ENCODE results near the gene PKHD1.
"Not testable (repeated sequence)": the region's sequence is repeated elsewhere in the genome, so short reads cannot be mapped to it uniquely, and the experiment has no call there.

The PKHD1 gene

GRCh38 chr6:51887859-51888258 lies 199.6 kb downstream of the PKHD1 start:
- no peak for DNase-seq (ENCODE audit: insufficient read length, low spot score)
- FAIRE-seq: no peak
- TF ChIP-seq POLR2A (IDR thresholded peaks at IDR 0.05; ENCODE audit: low read depth, low read length): no peak

GRCh38 chr6:51885957-51886356 lies 201.5 kb downstream of the PKHD1 start:
- no peak for DNase-seq (ENCODE audit: insufficient read length, low spot score)
- FAIRE-seq: no peak
- TF ChIP-seq POLR2A (IDR thresholded peaks at IDR 0.05; ENCODE audit: low read depth, low read length): no peak

GRCh38 chr6:51868591-51869355 lies 218.6 kb downstream of the PKHD1 start:
- FAIRE-seq: no peak
- DNase-seq (ENCODE audit: insufficient read length, low spot score): no peak
- no peak for TF ChIP-seq POLR2A (IDR thresholded peaks at IDR 0.05; ENCODE audit: low read depth, low read length)

- TF ChIP-seq POLR2A (IDR thresholded peaks at IDR 0.05; ENCODE audit: low read depth, low read length): no peak
- DNase-seq (ENCODE audit: insufficient read length, low spot score) (no peak), FAIRE-seq (no peak)
Measured at GRCh38 chr6:51866867-51867266, 220.5 kb downstream of the PKHD1 start.

GRCh38 chr6:51865996-51866395 lies 221.4 kb downstream of the PKHD1 start:
- no peak for TF ChIP-seq POLR2A (IDR thresholded peaks at IDR 0.05; ENCODE audit: low read depth, low read length)
- DNase-seq (ENCODE audit: insufficient read length, low spot score): no peak
- FAIRE-seq: no peak

- FAIRE-seq (no peak), DNase-seq (ENCODE audit: insufficient read length, low spot score) (no peak)
- TF ChIP-seq POLR2A (IDR thresholded peaks at IDR 0.05; ENCODE audit: low read depth, low read length): no peak
Measured at GRCh38 chr6:51865176-51865575, 222.2 kb downstream of the PKHD1 start.

GRCh38 chr6:51857134-51857533 lies 230.3 kb downstream of the PKHD1 start:
- no peak for DNase-seq (ENCODE audit: insufficient read length, low spot score)
- no peak for FAIRE-seq
- no peak for TF ChIP-seq POLR2A (IDR thresholded peaks at IDR 0.05; ENCODE audit: low read depth, low read length)

- no peak for TF ChIP-seq POLR2A (IDR thresholded peaks at IDR 0.05; ENCODE audit: low read depth, low read length)
- DNase-seq (ENCODE audit: insufficient read length, low spot score) (no peak), FAIRE-seq (no peak)
Measured at GRCh38 chr6:51856508-51856907, 230.9 kb downstream of the PKHD1 start.

- TF ChIP-seq POLR2A (IDR thresholded peaks at IDR 0.05; ENCODE audit: low read depth, low read length): no peak
- DNase-seq (ENCODE audit: insufficient read length, low spot score) (peak; percentile 24), FAIRE-seq (peak; percentile 96)
Measured at GRCh38 chr6:51855310-51856082, 231.9 kb downstream of the PKHD1 start.

GRCh38 chr6:51854876-51855275 lies 232.5 kb downstream of the PKHD1 start:
- no peak for FAIRE-seq

GRCh38 chr6:51854347-51854746 lies 233.1 kb downstream of the PKHD1 start:
- TF ChIP-seq POLR2A (IDR thresholded peaks at IDR 0.05; ENCODE audit: low read depth, low read length): no peak
- DNase-seq (ENCODE audit: insufficient read length, low spot score) (no peak), FAIRE-seq (no peak)

More at GRCh38 chr6:51854876-51855275, 232.5 kb downstream of the PKHD1 start:
- DNase-seq (ENCODE audit: insufficient read length, low spot score): no peak
- TF ChIP-seq POLR2A (IDR thresholded peaks at IDR 0.05; ENCODE audit: low read depth, low read length): no peak

- not testable (repeated sequence) for FAIRE-seq
Measured at GRCh38 chr6:51853109-51853508, 234.3 kb downstream of the PKHD1 start.

GRCh38 chr6:51846531-51846930 lies 240.9 kb downstream of the PKHD1 start:
- no peak for TF ChIP-seq POLR2A (IDR thresholded peaks at IDR 0.05; ENCODE audit: low read depth, low read length)
- FAIRE-seq (no peak), DNase-seq (ENCODE audit: insufficient read length, low spot score) (no peak)

More at GRCh38 chr6:51853109-51853508, 234.3 kb downstream of the PKHD1 start:
- DNase-seq (ENCODE audit: insufficient read length, low spot score): not testable (repeated sequence)

GRCh38 chr6:51844336-51844735 lies 243.1 kb downstream of the PKHD1 start:
- FAIRE-seq (no peak), DNase-seq (ENCODE audit: insufficient read length, low spot score) (no peak)
- TF ChIP-seq POLR2A (IDR thresholded peaks at IDR 0.05; ENCODE audit: low read depth, low read length): no peak

Data from H54 (cell line).